ENCODE results near the gene MBLAC1. TPM values are rescaled to one million over a fixed set of nuclear protein-coding genes. Genes with fewer than 3 reads are reported as not detected.

Gene MBLAC1
- total and polyA plus RNA-seq, 9 of the 15 experiments (the other 6 are each of a cell fraction or from before 2014, with no cell fraction given), result 0.03 to 3.1 (median 0.52) TPM

DNA sequence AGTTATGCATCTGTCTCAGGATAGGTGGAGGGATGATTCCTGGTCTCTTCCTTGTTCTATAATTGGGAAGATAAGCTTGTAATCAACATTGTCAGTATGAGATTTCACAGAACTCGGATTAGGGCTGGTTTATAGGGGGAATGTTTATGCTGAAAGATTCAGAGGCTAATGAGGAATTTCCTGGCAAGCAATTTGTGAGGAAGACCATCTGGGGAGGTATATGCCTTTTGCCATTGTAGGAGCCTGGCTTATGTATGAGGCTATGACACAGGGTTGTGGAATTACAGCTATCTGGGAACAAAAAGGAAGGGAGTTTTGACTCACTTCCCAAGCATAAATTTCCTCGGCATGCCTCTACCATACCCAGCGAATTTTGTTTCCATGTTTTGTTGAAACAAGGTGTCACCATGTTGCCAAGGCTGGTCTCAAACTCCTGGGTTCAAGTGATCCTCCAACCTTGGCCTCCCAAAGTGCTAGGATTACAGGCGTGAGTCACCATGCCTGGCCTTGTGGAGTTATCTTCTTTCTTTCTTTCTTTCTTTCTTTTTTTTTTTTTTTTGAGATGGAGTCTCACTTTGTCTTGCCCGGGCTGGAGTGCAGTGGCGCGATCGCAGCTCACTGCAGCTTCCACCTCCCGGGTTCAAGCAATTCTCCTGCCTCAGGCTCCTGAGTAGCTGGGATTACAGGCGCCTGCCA, 39.6 kb upstream of the MBLAC1 start (continued):
- TF ChIP-seq, protein P1, sequence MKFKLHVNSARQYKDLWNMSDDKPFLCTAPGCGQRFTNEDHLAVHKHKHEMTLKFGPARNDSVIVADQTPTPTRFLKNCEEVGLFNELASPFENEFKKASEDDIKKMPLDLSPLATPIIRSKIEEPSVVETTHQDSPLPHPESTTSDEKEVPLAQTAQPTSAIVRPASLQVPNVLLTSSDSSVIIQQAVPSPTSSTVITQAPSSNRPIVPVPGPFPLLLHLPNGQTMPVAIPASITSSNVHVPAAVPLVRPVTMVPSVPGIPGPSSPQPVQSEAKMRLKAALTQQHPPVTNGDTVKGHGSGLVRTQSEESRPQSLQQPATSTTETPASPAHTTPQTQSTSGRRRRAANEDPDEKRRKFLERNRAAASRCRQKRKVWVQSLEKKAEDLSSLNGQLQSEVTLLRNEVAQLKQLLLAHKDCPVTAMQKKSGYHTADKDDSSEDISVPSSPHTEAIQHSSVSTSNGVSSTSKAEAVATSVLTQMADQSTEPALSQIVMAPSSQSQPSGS (CRISPR knock-in tag; IDR thresholded peaks at IDR 0.05), result no peak
- TF ChIP-seq CHCHD3 (CRISPR knock-in tag; IDR thresholded peaks at IDR 0.05) (no peak), ATF7 (IDR thresholded peaks at IDR 0.05) (no peak), ZNF197 (CRISPR knock-in tag; IDR thresholded peaks at IDR 0.05; ENCODE audit: low read depth) (no peak), TOE1 (IDR thresholded peaks at IDR 0.05; ENCODE audit: borderline replicate concordance) (no peak), TOE1 (CRISPR knock-in tag; IDR thresholded peaks at IDR 0.05; ENCODE audit: borderline replicate concordance, low read depth) (no peak), DPF2 (IDR thresholded peaks at IDR 0.05) (peak; percentile 49; the same call in 1 of the 2 replicates), ESRRB (CRISPR knock-in tag; IDR thresholded peaks at IDR 0.05; ENCODE audit: borderline replicate concordance) (no peak), BCOR (IDR thresholded peaks at IDR 0.05) (peak; percentile 52), TSC22D4 (tag; IDR thresholded peaks at IDR 0.05) (no peak), ZNF766 (CRISPR knock-in tag; conservative IDR thresholded peaks at IDR 0.05) (no peak), KLF10 (CRISPR knock-in tag; IDR thresholded peaks at IDR 0.05) (no peak), KLF1 (tag; IDR thresholded peaks at IDR 0.05) (no peak), RAD51 (IDR thresholded peaks at IDR 0.05; ENCODE audit: borderline replicate concordance, low read depth) (no peak), TBP (optimal IDR thresholded peaks at IDR 0.05; ENCODE audit: low read depth, low read length) (no peak), NR1H2 (CRISPR knock-in tag; IDR thresholded peaks at IDR 0.05) (no peak), ZBTB7A (IDR thresholded peaks at IDR 0.05; ENCODE audit: borderline replicate concordance, control insufficient read depth, low read depth, low read length) (no peak), RHOXF2B (CRISPR knock-in tag; conservative IDR thresholded peaks at IDR 0.05) (no peak)
- TF ChIP-seq, protein P2, sequence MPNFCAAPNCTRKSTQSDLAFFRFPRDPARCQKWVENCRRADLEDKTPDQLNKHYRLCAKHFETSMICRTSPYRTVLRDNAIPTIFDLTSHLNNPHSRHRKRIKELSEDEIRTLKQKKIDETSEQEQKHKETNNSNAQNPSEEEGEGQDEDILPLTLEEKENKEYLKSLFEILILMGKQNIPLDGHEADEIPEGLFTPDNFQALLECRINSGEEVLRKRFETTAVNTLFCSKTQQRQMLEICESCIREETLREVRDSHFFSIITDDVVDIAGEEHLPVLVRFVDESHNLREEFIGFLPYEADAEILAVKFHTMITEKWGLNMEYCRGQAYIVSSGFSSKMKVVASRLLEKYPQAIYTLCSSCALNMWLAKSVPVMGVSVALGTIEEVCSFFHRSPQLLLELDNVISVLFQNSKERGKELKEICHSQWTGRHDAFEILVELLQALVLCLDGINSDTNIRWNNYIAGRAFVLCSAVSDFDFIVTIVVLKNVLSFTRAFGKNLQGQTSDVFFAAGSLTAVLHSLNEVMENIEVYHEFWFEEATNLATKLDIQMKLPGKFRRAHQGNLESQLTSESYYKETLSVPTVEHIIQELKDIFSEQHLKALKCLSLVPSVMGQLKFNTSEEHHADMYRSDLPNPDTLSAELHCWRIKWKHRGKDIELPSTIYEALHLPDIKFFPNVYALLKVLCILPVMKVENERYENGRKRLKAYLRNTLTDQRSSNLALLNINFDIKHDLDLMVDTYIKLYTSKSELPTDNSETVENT (CRISPR knock-in tag; IDR thresholded peaks at IDR 0.05), result no peak
- TF ChIP-seq, protein P3, sequence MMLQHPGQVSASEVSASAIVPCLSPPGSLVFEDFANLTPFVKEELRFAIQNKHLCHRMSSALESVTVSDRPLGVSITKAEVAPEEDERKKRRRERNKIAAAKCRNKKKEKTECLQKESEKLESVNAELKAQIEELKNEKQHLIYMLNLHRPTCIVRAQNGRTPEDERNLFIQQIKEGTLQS (IDR thresholded peaks at IDR 0.05), result peak; percentile 21; the same call in 1 of the 2 replicates
- TF ChIP-seq, protein P3 (CRISPR knock-in tag; conservative IDR thresholded peaks at IDR 0.05), result no peak
- TF ChIP-seq, protein P4, sequence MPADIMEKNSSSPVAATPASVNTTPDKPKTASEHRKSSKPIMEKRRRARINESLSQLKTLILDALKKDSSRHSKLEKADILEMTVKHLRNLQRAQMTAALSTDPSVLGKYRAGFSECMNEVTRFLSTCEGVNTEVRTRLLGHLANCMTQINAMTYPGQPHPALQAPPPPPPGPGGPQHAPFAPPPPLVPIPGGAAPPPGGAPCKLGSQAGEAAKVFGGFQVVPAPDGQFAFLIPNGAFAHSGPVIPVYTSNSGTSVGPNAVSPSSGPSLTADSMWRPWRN (IDR thresholded peaks at IDR 0.05; ENCODE audit: low read depth), result no peak
- TF ChIP-seq, protein P5, sequence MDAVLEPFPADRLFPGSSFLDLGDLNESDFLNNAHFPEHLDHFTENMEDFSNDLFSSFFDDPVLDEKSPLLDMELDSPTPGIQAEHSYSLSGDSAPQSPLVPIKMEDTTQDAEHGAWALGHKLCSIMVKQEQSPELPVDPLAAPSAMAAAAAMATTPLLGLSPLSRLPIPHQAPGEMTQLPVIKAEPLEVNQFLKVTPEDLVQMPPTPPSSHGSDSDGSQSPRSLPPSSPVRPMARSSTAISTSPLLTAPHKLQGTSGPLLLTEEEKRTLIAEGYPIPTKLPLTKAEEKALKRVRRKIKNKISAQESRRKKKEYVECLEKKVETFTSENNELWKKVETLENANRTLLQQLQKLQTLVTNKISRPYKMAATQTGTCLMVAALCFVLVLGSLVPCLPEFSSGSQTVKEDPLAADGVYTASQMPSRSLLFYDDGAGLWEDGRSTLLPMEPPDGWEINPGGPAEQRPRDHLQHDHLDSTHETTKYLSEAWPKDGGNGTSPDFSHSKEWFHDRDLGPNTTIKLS (IDR thresholded peaks at IDR 0.05; ENCODE audit: borderline replicate concordance, low read depth), result no peak
